Hematopoietic multipotent progenitor cell (in vitro differentiated cells): Measurements from ENCODE around the gene ATP8B1. TPM values are rescaled to one million over a fixed set of nuclear protein-coding genes. Genes with fewer than 3 reads are reported as not detected.
A peak's percentile ranks its signal among the peaks of the same experiment; 100 is the strongest.
"Not testable (repeated sequence)": the region's sequence is repeated elsewhere in the genome, so short reads cannot be mapped to it uniquely, and the experiment has no call there.

Source experiments
- DNase-seq, 3 donors: peaks; one replicate each; pipeline ENCODE4 v3.0.0-alpha.2; 2011 to 2015; ENCODE audit warnings: low read depth in 2 of 3, low spot score in 2 of 3
- total RNA-seq: library from RNA; depleted of rRNA; stranded (reverse); fragments of >200 nt; gene quantifications from one replicate; pipeline ENCODE4 v1.2.3, GENCODE V29; 2012

Gene ATP8B1
- total RNA-seq: 0.27 TPM

- peak in 2 of 3 donors; percentile 17 to 44 for DNase-seq
These were observed at the start of gene ATP8B1 for GRCh38 chr18:57803103-57803969. Gene ATP8B1 (minus strand): TSS chr18:57803315. CDS start chr18:57731807, 71,508 bp downstream.

DNA sequence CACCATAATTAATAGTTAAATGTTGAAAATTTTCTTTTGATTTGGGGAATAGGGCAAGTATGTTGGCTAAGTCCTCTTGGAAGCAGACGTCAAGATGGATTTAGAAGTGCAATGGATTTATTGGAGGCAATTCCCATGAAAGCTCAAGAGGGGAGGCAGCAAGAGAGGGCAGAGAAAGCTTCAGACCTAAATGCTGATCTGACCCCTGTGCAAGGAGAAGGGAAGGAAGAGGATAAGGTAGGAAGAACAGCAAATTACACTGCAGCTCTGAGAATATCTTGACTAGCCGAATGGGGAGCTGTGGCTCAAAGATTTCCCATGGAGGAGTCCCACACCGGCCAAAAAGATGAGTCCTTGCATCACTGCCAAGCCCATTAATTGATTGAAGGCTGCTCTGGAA, 46.9 kb upstream of the ATP8B1 start:
- DNase-seq: no peak

GRCh38 chr18:57848374-57848773, 45.3 kb upstream of the ATP8B1 start:
- not testable (repeated sequence) for DNase-seq

- not testable (repeated sequence) for DNase-seq
These were observed 44.3 kb upstream of the ATP8B1 start for GRCh38 chr18:57847431-57847830.

- no peak for DNase-seq
These were observed 43.1 kb upstream of the ATP8B1 start for GRCh38 chr18:57846258-57846657.

DNA sequence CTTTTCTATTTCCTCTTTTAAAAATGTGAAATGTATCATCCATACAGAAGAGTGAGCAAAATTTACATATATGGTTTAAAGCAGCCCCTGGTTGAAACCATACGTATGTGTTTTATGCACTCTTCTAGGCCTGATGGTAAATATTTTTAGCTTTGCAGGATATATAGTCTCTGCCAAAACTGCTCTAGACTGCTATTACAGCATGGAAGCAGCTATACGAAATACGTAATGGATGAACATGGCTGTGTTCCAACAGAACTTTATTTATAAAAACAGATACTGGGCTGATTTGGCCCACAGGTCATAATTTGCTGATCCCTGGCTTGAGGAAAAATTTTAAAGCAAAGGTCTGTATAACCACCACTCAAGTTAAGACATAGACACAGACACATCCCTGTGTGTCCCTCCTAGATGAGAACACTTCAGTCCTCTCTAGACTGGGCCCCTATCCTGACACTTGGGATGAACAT, 42.5 kb upstream of the ATP8B1 start:
- no peak for DNase-seq

DNA sequence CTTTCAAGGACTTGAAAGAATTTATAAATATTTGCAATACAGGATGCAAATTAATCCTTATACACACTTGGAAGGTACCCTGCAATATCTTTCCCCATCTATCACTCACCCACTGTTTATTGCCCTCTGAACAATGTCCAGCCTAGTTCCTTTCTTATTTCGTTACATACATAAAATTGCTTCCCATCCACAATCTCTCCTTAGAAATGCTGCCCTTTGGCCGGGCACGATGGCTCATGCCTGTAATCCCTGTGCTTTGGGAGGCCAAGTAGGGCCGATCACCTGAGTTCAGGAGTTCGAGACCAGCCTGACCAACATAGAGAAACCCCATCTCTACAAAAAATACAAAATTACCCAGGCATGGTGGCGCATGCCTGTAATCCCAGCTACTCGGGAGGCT, 41.2 kb upstream of the ATP8B1 start:
- no peak for DNase-seq

DNA sequence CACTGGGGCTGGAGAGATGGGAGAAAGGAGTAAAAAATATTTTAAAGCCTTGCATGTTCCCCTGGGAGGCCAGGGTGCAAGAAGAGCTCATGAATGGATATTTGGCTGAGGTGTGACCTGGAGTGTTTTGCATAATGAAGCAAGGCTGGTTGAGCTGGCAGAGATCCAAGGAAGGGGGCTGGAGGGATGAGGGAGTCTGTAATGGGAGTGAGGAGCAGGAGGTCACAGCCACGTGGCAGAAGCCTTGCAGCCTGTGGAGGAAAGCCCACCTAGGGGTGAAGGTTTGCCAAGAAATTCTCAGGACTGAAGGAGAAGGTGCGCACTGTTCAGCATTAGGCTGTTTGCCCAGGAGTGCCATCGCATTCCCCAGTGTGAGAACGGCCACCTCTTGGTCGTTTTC, 40.3 kb upstream of the ATP8B1 start:
- no peak for DNase-seq

- DNase-seq: no peak
These were observed 38.5 kb upstream of the ATP8B1 start for GRCh38 chr18:57841568-57841967.

DNA sequence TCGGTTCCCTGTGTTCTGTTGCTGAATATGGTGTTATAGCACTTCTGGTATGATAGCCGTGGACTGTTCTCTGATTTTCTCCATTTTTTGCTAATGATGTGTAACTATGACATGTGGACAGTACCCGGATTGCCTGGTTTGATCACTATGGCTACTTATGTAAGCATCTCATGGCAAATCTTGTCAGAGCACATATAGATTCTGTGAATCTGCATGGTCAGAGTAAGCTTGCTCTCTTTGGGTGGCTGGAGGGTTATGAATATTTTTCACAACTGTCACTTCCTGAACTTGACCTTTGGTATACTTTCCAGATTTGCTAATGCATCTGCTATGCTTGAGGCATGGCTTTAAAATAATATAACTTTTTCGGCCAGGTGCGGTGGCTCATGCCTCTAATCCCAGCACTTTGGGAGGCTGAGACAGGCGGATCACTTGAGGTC, 36.8 kb upstream of the ATP8B1 start:
- DNase-seq: no peak

DNA sequence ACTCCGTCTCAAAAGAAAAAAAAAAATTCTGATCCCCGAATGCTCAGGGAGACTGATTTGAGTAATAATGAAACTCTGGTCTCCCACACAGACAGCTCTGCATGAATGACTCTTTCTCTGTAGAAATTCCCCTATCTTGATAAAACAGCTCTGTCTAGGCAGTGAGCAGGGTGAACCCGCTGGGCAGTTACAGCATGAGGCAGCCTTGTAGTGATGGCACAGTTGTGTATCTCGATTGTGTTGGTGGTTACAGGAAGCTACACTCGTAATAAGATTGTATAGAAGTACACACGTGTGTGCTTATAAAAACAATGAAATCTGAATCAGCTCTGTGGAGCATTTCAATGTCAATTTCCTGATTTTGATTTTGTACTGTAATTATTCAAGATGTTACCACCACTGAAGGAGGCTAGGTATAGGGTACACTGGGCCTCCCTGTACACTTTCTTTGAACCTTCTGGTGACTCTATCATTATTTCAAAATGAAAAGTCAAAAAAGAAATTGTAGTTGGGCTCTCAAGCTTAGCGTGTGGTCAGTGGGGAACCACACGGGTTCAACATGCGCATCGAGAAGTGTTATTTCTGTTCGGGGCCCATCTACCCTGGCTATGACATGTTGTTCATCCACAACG, 34.9 kb upstream of the ATP8B1 start:
- no peak for DNase-seq

DNA sequence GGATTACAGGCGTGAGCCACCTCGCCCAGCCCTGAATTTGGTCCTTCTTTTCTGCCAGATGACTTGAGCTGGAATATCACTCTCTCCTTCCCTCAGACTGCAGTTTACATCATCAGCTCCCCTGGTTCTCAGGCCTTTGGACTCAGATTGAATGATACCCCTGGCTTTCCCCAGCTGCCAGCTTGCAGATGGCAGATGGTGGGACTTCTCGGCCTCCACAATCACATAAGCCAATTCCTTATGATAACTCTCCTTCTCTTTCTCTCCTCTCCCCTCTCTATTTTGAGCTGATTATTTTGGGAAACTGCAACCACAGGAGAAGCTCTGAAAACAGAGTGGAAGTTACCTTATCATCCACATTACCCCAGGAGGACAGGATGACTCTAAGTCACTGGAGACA, 33.4 kb upstream of the ATP8B1 start:
- DNase-seq: no peak

DNA sequence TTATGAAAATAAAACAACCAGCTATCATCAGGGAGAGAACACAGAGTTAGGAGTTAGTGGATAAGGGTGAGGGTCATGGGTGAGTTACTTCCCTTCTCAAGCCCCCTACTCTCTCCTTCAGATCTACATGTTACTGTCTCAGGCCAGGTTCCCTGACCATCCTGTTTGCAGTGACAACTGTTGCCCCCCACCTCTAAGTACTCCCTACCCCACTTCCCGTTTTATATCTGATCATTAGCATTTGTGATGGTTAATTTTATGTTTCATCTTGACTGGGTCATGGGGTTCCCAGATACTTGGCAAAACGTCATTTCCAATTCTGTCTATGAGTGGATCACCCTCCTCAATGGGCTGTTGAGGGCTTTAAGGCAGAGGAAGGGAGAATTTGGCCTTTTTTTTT, 32.8 kb upstream of the ATP8B1 start:
- DNase-seq: no peak

- DNase-seq: no peak
These were observed 31.5 kb upstream of the ATP8B1 start for GRCh38 chr18:57834616-57835015.

DNA sequence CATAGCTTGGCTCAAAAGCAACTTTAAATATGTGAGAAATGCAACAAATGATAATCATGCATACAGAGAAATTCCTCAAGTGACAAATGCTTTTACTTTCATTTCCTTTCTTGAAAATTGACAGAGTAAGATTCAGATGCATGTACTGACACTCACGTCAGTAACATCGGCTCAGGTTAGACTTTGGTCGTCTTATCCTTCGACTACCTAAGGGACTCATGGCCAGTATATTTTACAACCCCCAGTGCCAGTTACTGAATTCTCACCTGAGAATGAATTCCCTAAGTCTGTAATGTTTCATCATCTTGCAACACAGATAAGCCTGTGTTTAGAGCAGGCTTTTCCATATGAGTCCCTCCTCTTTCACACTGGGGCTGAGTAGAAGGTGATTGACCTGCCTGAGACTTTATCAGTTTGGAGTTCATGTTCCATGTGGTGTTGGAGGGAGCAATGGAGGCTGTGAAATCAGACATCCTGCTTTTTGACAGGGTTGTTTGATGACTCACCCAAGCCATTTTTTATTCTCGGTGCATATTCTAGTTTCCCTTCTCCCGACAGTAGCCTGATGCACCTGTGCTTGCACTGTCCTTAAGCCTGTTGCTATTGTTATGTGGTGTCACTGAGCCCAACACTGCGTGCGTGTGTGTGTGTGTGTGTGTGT, 30.5 kb upstream of the ATP8B1 start:
- peak in 2 of 3 donors; percentile 39 to 47 for DNase-seq

DNA sequence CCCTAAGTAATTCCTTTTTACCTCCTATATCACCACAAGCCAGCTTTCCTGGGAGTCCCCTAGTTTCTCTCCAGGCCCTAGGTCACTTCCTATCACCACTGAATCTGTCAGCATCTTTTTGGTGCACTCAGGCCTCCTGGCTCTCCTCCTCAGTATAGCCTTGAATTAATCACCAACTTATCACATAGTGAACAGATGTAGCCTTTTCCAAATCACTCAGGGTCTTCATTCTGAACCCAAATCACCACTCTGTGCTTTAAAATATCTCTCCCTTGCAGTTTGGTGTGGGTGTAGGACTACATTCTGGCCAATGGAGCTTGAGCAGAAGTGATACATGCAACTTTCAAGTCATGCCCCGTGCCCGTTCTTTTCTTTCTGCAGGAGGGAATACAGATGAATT, 29.6 kb upstream of the ATP8B1 start:
- DNase-seq: no peak

DNA sequence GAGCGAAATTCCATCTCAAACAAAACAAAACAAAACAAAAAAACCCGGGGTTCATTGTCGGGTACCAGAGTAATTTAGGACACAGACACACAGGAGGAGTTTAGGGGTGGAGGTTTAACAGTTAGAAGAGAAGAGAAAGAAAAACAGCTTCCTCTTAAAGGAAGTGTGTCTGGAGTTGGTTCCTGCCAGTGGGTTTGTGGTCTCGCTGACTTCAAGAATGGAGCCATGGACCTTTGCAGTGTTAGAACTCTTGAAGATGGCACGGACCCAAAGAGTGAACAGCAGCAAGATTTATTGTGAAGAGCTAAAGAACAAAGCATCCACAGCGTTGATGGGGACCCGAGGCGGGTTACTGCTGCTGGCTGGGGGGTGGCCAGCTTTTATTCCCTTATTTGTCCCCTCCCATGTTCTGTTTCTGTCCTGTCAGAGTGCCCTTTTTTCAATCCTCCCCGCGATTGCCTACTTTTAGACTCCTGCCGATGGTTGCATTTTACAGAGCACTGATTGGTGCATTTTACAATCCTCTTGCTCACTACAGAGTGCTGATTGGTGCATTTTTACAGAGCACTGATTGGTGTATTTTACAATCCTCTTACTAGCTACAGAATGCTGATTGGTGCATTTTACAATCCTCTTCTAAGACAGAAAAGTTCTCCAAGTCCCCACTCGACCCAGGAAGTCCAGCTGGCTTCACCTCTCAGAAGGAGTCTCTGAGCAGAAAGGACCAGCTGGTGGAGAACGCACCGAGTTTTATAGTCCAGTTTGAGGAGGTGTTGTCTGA, 28.7 kb upstream of the ATP8B1 start:
- peak in 2 of 3 donors; percentile 69 to 92 for DNase-seq

- no peak for DNase-seq
These were observed 24.5 kb upstream of the ATP8B1 start for GRCh38 chr18:57827646-57828045.

GRCh38 chr18:57826252-57826651, 23.1 kb upstream of the ATP8B1 start:
- DNase-seq: no peak

- not testable (repeated sequence) for DNase-seq
These were observed 17.5 kb upstream of the ATP8B1 start for GRCh38 chr18:57820583-57820982.
